HG03039 (cell line): ENCODE results near the gene RNF186.
"Not testable (repeated sequence)": the region's sequence is repeated elsewhere in the genome, so short reads cannot be mapped to it uniquely, and the experiment has no call there.

ENCODE experiments used
- ATAC-seq: cut with Tn5 transposase; IDR thresholded peaks from one replicate; pipeline ENCODE4 v1.9.1; 2021; ENCODE audit warnings: mild to moderate bottlenecking, moderate library complexity; ENCODE audit not compliant: unreplicated experiment

The RNF186 gene

GRCh38 chr1:19797827-19798226 lies 17.3 kb downstream of the RNF186 start:
- ATAC-seq: no peak

GRCh38 chr1:19794583-19794982 lies 20.5 kb downstream of the RNF186 start:
- ATAC-seq: no peak

- no peak for ATAC-seq
These were observed 21.6 kb downstream of the RNF186 start for GRCh38 chr1:19793360-19794046.

GRCh38 chr1:19792237-19793002 lies 22.7 kb downstream of the RNF186 start:
- ATAC-seq: no peak

GRCh38 chr1:19790061-19790975 lies 24.8 kb downstream of the RNF186 start:
- ATAC-seq: not testable (repeated sequence)

- ATAC-seq: no peak
These were observed 28.1 kb downstream of the RNF186 start for GRCh38 chr1:19786988-19787423.

- no peak for ATAC-seq
These were observed 29.4 kb downstream of the RNF186 start for GRCh38 chr1:19785660-19786059.

GRCh38 chr1:19780267-19780877 lies 34.7 kb downstream of the RNF186 start:
- ATAC-seq: no peak

- no peak for ATAC-seq
These were observed 38.1 kb downstream of the RNF186 start for GRCh38 chr1:19776933-19777332.

- ATAC-seq: no peak
These were observed 38.8 kb downstream of the RNF186 start for GRCh38 chr1:19776287-19776686.

GRCh38 chr1:19775831-19776230 lies 39.3 kb downstream of the RNF186 start:
- ATAC-seq: no peak

GRCh38 chr1:19775317-19775716 lies 39.8 kb downstream of the RNF186 start:
- ATAC-seq: no peak

GRCh38 chr1:19774180-19774785 lies 40.8 kb downstream of the RNF186 start:
- ATAC-seq: no peak

GRCh38 chr1:19773485-19773884 lies 41.6 kb downstream of the RNF186 start:
- no peak for ATAC-seq

- ATAC-seq: no peak
These were observed 43.0 kb downstream of the RNF186 start for GRCh38 chr1:19772053-19772452.

GRCh38 chr1:19771350-19771749 lies 43.7 kb downstream of the RNF186 start:
- ATAC-seq: no peak

GRCh38 chr1:19770436-19771190 lies 44.5 kb downstream of the RNF186 start:
- ATAC-seq: no peak

GRCh38 chr1:19769211-19769932 lies 45.7 kb downstream of the RNF186 start:
- no peak for ATAC-seq
